SK-N-MC (cell line): ENCODE measurements around the gene FKBP8.

ENCODE experiments used
- EZH2 ChIP-seq: fragments of 200-600 bp; sonication (generic); IDR thresholded peaks from one replicate; pipeline ENCODE4 v1.6.1; 2017; ENCODE audit warnings: antibody characterized with exemption
- FOXP2 ChIP-seq: optimal IDR thresholded peaks from 2 replicates; pipeline ENCODE3; 2011; ENCODE audit warnings: mild to moderate bottlenecking, moderate library complexity; ENCODE audit not compliant: insufficient read depth; ENCODE audit errors: extremely low read length, control extremely low read depth
- POLR2AphosphoS5 ChIP-seq: IDR thresholded peaks from 2 replicates; pipeline ENCODE4 v1.6.1; 2012; ENCODE audit warnings: mild to moderate bottlenecking, low read depth, low read length, borderline replicate concordance

DNA sequence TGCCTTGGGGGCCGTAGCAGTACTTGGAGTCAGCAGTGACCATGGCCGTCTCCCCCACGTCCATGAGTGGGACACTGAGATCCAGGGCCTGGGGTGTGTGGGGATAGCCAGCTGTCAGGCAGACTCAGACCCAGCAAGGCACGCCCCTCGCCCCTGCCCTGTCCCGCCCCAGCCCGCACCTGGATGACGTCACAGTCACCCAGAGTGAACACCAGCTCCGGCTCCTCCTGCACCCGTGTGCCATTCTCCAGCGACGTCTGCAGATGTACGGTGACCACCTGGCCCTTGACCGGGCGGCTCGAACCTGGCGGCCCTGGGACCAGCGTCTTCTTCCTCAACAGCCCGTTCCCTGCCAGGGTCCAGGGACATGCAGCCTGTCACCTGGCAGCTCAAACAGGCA, 4.0 kb downstream of the FKBP8 start:
- no peak for TF ChIP-seq EZH2
- TF ChIP-seq POLR2AphosphoS5 = no peak
- TF ChIP-seq FOXP2 = no peak
